Naive thymus-derived CD4-positive, alpha-beta T cell (primary cell): ENCODE results near the gene RPGRIP1. TPM values are rescaled to one million over a fixed set of nuclear protein-coding genes. Genes with fewer than 3 reads are reported as not detected.

Experiments used
- polyA plus RNA-seq, 2 donors: library from polyadenylated mRNA; unstranded; fragments of 300-500 nt; fragmentation: Illumina TruSeq; gene quantifications; one replicate each; pipeline ENCODE4 v1.2.3, GENCODE V29; 2021
- total RNA-seq, 6 experiments: library from RNA in 5 of 6; stranded (reverse) in 5 of 6; gene quantifications; 1 replicate in 5 of 6; 2 replicates in 1 of 6; pipeline ENCODE4 v1.2.3 and lab custom pipeline; 2021 to 2026

Gene RPGRIP1
- total and polyA plus RNA-seq, 7 experiments from 2014 or later, result 0.24 to 1.5 TPM; not detected in 5

Other genes with a start within 250 kb of the RPGRIP1 start
- not detected for gene TPPP2, start 249.9 kb upstream of the RPGRIP1 start, total RNA-seq
- gene TPPP2, start 249.9 kb upstream of the RPGRIP1 start, polyA plus RNA-seq, result not detected
- gene RNASE13, start 245.3 kb upstream of the RPGRIP1 start, total RNA-seq, result not detected
- gene RNASE13, start 245.3 kb upstream of the RPGRIP1 start, polyA plus RNA-seq, result not detected
- not detected for gene RNASE7, start 237.7 kb upstream of the RPGRIP1 start, total RNA-seq
- gene RNASE7, start 237.7 kb upstream of the RPGRIP1 start, polyA plus RNA-seq, result not detected
- not detected for gene RNASE8, start 222.3 kb upstream of the RPGRIP1 start, total RNA-seq
- gene RNASE8, start 222.3 kb upstream of the RPGRIP1 start, polyA plus RNA-seq, result not detected
- gene ARHGEF40, start 209.8 kb upstream of the RPGRIP1 start, total RNA-seq, result 10 to 100 TPM in 1 of 5 experiments, 1 to 10 TPM in 1, under 1 TPM in 2, not detected in 1; 0.65 to 40.5 (median 5.4) TPM
- gene ARHGEF40, start 209.8 kb upstream of the RPGRIP1 start, polyA plus RNA-seq, result under 1 TPM in 1 of 2 donors, not detected in 1; 0.11 TPM
- gene ZNF219, start 181.4 kb upstream of the RPGRIP1 start, total RNA-seq, result 10 to 100 TPM in 2 of 5 experiments, 1 to 10 TPM in 3; 5.7 to 22.1 (median 9.1) TPM
- gene ZNF219, start 181.4 kb upstream of the RPGRIP1 start, polyA plus RNA-seq, result 1 to 10 TPM; 2.3 to 2.8 TPM
- under 1 TPM in 3 of 5 experiments, not detected in 2; 0.56 to 0.73 (median 0.70) TPM for gene TMEM253, start 179.0 kb upstream of the RPGRIP1 start, total RNA-seq
- not detected for gene TMEM253, start 179.0 kb upstream of the RPGRIP1 start, polyA plus RNA-seq
- gene OR5AU1, start 124.0 kb upstream of the RPGRIP1 start, total RNA-seq, result not detected
- not detected for gene OR5AU1, start 124.0 kb upstream of the RPGRIP1 start, polyA plus RNA-seq
- 100 to 1,000 TPM; 469 to 687 (median 532) TPM for gene HNRNPC, start 10.6 kb upstream of the RPGRIP1 start, total RNA-seq
- 100 to 1,000 TPM; 842 to 895 TPM for gene HNRNPC, start 10.6 kb upstream of the RPGRIP1 start, polyA plus RNA-seq
- gene SUPT16H, start 103.9 kb downstream of the RPGRIP1 start, total RNA-seq, result 100 to 1,000 TPM in 1 of 5 experiments, 10 to 100 TPM in 4; 46.1 to 104 (median 78.6) TPM
- 10 to 100 TPM; 78.2 to 80.9 TPM for gene SUPT16H, start 103.9 kb downstream of the RPGRIP1 start, polyA plus RNA-seq
- 100 to 1,000 TPM; 125 to 143 (median 133) TPM for gene CHD8, start 176.0 kb downstream of the RPGRIP1 start, total RNA-seq
- gene CHD8, start 176.0 kb downstream of the RPGRIP1 start, polyA plus RNA-seq, result 10 to 100 TPM; 39.3 to 50.4 TPM
- 10 to 100 TPM; 26.6 to 32.8 (median 30.5) TPM for gene RAB2B, start 196.9 kb downstream of the RPGRIP1 start, total RNA-seq
- 1 to 10 TPM; 5.6 to 9.9 TPM for gene RAB2B, start 196.9 kb downstream of the RPGRIP1 start, polyA plus RNA-seq
- 100 to 1,000 TPM in 1 of 5 experiments, 10 to 100 TPM in 4; 78.5 to 116 (median 86.5) TPM for gene TOX4, start 197.1 kb downstream of the RPGRIP1 start, total RNA-seq
- 10 to 100 TPM; 70.5 to 98.3 TPM for gene TOX4, start 197.1 kb downstream of the RPGRIP1 start, polyA plus RNA-seq
- 100 to 1,000 TPM in 2 of 5 experiments, 10 to 100 TPM in 3; 43.6 to 108 (median 75.3) TPM for gene METTL3, start 231.3 kb downstream of the RPGRIP1 start, total RNA-seq
- 10 to 100 TPM; 17.6 to 26.3 TPM for gene METTL3, start 231.3 kb downstream of the RPGRIP1 start, polyA plus RNA-seq
- 1 to 10 TPM; 2.3 to 8.3 (median 3.9) TPM for gene SALL2, start 246.3 kb downstream of the RPGRIP1 start, total RNA-seq
- 1 to 10 TPM; 4.2 to 5.9 TPM for gene SALL2, start 246.3 kb downstream of the RPGRIP1 start, polyA plus RNA-seq